HG02840 (cell line): Measurements from ENCODE around the gene DOCK3.
"Not testable (repeated sequence)": the region's sequence is repeated elsewhere in the genome, so short reads cannot be mapped to it uniquely, and the experiment has no call there.

ENCODE experiments used
- ATAC-seq: cut with Tn5 transposase; IDR thresholded peaks from one replicate; pipeline ENCODE4 v1.9.1; 2021; ENCODE audit warnings: mild to moderate bottlenecking, moderate library complexity, moderate number of reproducible peaks; ENCODE audit not compliant: unreplicated experiment, low FRiP score

DOCK3 gene

DNA sequence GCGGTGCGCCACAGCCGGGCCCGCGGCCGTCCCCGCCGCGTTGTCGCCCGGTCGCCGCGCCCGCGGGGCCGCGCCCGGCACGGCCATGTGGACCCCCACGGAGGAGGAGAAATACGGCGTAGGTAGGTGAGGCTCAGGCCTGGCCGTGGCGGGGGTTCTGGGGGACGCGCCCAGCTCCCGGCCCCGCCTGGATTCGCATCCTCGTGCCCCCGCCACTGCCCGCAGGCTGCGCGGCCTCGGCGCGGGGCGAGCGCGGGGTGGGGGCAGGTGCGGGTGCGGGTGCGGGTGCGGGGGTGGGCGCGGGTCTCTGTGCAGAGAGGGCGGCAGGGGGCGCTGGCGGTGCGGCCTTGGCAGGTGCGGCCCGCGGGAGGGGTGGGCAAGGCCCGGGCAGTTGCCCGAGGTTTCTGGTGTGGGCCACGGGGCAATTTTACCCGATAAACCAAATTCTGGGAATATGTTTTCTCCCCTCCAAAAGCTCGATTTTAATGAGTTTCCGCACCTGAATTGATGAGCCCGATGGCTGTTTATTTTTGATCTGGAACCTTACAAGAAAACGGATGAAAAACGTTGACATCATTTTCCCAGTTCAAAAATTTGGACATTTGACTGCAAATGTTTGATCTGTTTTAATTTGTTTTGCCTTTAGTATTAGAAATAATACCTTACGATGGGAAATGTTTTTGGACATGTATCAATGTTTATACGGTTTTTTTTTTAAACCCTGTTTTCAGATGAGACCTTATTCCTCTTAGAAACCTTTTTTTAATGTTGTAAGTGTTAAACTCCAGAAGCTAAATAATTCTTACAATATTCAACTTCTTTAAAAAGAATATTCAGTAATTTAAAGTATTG lies 678 bp downstream of the DOCK3 start:
- no peak for ATAC-seq

DNA sequence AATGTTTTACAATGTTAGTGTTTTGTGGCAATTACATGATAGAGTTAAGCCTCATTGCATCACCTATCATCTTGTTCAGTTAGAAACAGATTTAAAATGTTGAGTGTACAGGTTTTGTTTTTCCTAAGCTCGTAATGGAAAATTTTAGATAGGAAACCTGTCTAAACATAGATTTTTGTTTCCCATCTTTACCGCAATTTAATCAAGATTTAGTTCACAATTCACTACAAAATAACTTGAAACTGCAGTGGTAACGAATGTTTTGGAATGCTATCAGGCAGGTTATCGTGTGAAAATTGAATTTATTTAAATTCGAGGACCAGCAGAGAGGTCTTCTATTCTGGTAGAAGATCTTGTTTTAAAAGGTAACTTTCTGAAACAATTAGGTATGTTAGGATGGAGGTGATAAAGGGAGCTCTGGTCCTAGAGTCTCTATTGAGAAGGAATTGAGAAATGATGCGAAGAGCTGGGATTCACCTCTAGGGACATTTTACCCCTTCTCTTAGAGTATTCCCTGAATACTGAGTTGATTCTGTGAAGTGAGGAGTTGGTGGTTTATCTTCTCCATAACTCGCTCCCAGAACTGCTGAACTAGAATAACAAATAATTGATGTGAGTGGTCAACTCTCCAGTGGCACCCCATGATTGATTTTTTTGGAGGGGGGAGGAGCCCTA lies 1.4 kb downstream of the DOCK3 start:
- ATAC-seq, result no peak

DNA sequence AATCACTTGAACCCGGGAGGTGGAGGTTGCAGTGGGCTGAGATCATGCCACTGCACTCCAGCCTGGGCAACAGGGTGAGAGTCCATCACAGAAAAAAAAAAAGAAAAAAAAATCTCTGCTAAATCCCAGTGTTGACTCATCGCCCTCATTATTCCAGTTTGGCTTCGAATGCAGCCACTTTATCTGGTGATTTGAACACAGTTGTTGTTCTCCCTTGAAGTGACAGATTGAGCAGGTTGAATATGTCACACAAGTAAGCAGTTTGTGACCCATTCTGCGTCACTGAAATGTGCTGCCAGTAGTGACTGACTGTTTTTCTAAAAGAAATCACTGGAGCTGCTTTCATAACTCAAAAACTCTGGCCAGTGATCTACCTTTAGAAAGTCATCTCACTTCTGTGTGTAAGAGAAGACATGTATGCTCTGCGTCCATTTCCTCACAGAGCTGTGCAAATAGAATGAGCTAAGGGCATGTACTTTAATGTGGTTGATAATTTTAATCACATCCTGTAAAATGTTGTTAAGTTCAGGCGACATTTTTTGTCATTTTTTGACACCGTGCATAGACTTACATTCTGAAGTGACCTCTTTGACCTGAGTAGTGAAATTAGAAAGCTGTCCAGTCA lies 12.5 kb downstream of the DOCK3 start:
- ATAC-seq, result no peak

DNA sequence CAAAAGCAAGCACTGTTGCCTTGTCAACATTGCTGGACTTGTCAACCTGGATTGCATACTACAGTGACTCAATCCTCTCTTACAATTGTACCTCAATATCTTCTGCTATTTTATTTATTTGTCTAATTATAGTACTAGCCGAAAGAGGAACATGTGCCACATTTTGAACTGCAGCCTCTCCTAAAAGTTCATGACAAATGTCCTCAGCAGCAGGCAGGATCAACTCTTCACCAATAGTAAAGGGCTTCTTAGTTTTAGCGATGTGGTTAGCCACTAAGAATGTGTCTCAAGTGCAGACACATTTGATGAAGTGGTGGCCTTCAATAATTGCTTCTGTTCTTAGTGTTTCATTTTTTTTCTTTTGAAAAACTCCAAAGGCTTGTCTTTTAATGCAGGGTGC lies 13.2 kb downstream of the DOCK3 start:
- no peak for ATAC-seq

DNA sequence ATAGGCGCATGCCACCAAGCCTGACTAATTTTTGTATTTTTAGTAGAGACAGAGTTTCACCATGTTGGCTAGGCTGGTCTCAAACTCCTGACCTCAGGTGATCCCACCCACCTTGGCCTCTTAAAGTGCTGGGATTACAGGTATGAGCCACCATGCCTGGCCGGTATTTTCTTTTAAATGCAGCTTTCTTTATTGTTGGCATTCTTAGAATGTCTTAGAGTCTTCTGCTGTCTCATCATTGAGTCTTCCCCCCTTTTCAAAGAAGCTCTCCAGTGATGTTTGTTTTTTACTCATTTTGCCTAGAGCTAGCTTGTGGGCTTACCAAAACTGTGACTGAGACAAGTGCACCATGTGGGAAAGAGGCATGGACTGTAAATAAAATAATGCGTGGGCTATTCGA lies 13.9 kb downstream of the DOCK3 start:
- not testable (repeated sequence) for ATAC-seq

DNA sequence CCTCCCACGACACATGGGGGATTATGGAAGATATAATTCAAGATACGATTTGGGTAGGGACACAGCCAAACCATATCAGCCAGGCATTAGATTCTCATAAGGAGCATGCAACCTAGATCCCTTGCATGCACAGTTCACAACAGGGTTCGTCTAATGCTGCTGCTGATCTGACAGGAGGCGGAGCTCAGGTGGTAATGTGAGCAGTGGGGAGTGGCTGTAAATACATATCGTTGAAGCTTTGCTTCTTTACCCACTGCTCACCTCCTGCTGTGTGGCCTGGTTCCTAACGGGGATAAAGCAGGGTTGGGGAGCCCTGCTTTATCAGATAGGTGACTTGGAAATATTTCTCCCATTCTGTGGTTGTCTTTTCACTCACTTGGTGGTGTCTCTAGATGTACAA lies 14.8 kb downstream of the DOCK3 start:
- ATAC-seq, result no peak

DNA sequence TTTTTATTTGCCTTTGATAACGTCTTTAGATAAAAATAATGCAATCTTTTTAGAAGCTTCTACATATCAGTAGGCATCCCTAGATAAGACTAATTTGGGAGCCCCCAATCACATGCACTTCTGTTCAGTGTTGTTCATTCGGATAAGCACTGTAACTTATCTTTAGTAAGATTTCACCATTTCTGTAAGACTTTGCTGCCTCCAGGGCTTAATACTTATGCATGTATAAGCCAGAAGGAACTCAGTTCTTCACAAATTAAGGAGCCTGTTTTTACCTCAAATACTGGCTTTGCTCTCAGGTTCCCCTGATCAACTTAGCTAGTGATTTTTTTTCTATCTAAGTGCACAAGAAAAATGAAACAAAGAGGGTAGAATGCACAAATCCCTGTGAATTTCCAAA lies 20.3 kb downstream of the DOCK3 start:
- ATAC-seq, result no peak

DNA sequence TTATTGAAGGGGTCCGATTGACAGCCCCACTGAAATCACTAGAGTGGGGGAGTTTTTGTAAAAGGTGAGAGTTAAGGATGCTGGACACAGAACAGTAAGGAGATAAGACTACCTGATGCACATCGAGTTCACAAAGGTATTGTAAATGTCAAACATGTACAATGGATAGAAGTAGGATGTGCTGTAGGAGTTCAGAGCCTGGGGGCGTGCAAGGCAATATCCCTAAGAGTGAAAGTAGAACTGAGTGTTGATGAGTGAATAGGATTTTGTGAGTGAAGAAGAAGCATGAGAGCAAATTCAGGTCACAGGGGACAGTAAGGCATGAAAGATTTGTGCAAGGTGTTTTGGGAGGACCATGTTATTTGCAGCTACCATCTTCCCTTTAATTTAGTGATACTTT lies 21.5 kb downstream of the DOCK3 start:
- ATAC-seq, result no peak

DNA sequence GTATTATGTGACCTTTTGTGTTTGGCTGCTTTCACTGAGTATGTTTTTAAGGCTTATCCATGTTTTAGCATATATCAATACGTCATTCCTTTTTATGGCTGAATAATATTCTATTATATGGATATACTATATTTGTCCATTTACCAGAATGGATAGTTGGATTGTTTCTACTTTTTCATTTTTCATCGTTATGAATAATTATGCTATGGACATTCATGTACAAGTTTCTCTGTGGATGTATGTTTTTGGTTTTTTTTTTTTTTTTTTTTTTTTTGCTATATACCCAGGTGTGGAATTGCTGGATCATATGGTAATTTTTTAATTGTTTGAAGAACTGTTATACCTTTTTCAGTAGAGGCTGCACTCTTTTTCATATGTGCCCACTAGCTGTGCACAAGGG lies 23.5 kb downstream of the DOCK3 start:
- no peak for ATAC-seq

DNA sequence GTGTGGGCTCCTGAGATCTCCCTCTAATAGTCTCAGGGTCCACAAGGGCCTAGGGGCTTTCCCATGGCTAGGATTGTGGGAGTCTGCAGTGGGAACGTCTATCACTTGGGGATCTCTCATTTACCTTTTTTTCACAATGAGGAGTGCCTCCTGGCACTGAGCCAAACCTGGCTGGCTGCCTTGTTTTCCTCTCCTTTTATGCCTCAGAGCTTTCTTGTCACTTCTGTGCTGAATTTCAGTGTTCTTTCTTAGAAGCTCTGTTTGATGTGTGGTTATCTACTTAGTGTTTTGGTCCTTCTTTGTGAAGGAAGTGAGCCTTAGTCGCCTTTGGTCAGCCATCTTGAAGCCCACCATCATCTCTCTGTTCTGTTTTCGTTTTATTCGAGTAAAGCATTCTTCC lies 33.9 kb downstream of the DOCK3 start:
- no peak for ATAC-seq

DNA sequence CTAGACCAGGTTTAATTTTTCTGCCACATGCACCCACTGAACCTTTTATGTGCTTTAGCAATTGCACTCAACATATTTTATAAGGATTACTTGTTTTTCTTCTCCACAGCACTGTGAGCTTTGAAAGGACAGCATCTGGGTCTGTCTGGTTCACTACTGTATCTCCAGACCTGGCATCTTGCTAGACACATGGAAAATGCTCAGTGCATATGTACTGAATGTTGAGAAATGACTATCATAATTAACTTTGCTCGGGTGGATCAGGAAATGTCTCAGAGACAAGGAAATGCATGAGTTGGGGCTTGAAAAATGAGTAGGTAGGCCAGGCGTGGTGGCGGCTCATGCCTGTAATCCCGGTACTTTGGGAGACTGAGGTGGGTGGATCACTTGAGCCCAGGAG lies 40.2 kb downstream of the DOCK3 start:
- no peak for ATAC-seq

DNA sequence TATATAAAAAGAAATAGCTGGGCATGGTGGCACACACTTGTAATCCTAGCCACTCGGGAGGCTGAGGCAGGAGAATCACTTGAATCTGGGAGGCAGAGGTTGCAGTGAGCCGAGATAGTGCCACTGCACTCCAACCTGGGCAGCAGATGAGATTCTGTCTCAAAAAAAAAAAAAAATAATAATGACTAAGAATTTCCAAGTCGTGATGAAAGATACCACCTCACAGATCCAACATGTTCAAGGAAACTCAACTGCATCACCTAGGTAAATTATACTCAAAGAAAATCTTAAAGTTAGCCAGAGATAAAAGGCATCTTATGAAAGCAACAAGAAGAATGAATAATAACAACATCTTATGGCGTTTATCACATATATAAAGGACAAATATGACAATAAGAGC lies 50.1 kb downstream of the DOCK3 start:
- ATAC-seq, result no peak

DNA sequence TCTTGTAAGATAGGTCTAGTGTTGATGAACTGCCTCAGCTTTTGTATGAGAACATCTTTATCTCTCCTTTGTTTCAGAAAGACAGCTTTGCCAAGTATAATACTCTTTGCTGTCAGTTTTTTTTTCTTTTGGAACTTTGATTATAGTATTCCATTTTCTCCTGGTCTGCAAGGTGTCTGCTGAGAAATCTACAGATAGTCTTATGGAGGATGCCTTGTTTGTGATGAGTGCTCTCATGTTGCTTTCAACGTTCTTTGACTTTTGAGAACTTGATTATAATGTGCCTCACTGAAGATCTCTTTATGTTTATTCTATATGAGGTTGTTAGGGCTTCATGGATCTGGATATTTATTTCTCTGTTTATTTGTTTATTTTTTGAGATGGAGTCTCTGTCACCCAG lies 60.3 kb downstream of the DOCK3 start:
- no peak for ATAC-seq

DNA sequence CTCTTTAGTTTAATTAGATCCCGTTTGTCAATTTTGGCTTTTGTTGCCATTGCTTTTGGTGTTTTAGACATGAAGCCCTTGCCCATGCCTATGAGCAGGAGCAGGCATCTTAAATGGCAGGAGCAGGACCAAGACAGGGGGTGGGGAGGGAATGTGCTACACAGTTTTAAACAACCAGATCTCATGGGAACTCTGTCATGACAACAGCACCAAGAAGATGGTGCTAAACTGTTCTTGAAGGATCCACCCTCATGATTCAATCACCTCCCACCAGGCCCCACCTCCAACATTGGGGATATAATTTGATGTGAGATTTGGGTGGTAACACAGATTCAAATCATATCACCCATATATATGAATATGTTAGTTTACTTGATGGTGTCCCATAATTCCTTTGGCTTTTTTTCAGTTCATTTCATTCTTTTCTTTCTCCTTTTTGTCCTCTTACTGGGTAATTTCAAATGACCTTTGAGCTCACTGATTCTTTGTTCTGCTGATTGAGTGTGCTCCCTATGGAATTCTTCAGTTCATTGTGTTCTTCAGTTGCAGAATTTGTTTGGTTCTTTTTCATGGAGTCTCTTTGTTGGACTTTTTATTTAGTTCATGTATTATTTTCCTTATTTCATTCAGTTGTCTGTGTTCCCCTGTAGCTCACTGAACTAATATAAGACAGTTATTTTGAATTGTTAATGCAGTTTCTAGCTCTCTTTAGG lies 62.6 kb downstream of the DOCK3 start:
- ATAC-seq, result no peak

DNA sequence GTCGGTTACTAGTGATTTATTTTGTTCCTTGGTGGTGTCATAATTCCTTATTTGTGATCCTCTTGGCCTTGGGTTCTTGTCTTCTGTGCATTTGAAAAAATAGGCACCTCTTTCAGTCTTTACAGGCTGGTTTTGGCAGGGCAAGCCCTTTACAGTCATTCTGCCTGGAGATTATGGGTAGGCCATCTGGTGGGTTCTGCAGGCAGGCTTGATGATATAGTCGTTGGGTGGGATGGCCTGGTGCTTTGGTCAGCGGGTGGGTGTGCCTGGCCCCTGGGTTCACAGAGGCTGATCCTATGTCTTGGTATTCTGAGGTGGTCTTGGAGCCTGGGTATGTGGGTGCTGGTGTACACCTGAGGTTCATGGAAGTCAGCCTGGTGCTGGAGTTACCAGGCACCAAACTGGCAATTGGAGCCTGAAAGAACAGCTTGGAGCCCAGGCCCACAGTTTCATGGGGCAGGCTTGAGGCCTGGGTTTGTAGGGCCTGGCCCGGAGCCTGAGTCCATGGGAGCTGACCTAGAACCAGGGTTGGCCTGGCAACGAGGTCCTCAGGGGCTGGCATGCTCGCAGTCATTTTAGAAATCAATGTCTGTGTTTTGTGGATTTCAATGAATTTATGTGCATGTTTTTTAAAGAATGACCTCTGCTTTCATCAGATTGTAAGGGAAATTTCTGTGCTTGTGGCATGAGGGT lies 63.3 kb downstream of the DOCK3 start:
- no peak for ATAC-seq

DNA sequence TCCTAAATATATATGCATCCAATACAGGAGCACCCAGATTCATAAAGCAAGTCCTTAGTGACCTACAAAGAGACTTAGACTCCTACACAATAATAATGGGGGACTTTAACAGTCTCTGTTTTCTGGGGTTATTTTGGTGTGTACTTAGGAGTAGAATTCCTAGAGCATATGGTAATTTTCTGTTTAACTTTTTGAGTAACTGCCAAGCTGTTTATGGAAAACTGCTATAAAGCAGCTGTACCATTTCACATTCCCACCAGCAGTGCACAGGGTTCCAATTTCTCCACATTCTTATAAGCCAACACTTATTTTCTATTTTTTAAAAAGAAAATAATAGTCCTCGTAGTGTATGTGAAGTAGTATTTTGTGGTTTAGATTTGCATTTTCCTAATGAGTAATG lies 68.9 kb downstream of the DOCK3 start:
- no peak for ATAC-seq

DNA sequence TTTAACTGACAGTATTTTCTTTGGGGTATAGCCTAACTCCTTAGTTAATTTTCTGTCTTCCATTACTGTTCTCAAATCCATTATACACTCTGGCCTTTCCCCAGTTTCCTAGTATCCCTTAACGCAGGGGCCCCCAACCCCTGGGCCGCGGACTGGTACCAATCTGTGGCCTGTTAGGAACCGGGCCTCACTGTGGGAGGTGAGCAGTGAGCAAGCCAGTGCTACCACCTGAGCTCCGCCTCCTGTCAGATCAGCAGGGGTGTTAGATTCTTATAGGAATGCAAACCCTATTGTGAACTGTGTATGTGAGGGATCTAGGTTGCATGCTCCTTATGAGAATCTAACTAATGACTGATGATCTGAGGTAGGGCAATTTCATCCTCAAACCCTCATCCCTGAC lies 75.1 kb downstream of the DOCK3 start:
- ATAC-seq, result no peak

DNA sequence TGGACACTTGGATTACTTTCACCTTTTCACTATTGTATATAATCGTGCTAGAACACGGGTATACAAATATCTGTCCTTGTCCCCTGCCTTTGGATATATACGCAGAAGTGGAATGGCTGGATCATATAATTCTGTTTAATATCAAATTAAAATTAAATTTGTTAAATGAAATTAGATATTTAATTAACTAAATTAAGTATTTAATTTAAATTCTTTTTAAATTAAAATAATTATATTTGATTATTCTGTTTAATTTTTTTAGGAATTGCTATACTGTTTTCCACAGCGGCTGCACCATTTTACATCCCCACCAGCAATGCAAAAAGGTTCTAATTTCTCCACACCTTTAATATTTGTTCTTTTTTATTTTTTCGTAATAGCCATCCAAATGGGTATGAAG lies 84.3 kb downstream of the DOCK3 start:
- no peak for ATAC-seq

DNA sequence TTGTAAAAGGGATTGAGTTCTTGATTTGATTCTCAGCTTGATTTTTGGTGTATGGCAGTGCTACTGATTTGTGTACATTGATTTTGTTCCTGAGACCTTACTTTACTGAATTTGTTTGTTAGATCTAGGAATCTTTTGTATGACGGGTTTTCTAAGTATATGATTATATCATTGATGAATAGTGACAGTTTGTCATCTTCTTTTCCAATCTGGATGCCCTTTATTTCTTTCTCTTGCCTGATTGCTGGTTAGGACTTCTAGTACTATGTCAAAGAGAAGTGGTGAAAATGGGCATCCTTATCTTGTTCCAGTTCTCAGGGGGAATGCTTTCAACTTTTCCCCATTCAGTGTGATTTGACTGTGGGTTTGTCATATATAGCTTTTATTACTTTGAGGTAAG lies 103.0 kb downstream of the DOCK3 start:
- ATAC-seq, result no peak

DNA sequence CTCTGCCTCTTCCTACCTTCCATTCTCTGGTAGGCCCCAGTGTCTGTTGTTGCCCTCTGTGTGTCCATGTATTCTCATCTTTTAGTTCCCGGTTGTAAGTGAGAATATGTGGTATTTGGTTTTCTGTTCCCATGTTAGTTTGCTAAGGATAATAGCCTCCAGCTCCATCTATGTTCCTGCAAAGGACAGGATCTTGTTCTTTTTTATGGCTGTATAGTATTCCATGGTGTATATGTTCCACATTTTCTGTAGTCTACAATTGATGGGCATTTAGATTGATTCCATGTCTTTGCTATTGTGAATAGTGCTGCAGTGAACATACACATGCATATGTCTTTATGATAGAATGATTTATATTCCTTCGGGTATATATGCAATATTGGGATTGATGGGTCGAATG lies 107.0 kb downstream of the DOCK3 start:
- ATAC-seq, result not testable (repeated sequence)

DNA sequence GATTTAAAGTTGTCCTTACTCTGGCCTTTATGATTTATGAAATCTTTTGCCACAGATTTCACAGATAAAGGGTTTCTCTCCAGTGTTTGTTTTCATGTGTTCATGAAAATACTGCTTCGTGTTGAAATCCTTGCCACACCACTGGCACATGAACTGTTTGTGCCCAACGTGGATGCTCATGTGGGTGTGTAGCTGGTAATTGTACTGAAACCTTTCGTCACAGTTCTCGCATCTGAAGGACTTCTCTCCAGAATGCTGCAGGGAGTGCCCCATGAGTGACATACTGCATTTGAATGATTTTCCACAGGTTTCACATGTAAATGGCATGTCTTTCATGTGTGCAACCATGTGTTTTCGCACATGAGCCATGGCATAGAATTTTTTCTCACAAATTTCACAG lies 111.9 kb downstream of the DOCK3 start:
- ATAC-seq, result no peak
